Osteoblast (primary cell): ENCODE results near the gene ABHD15. TPM values are rescaled to one million over a fixed set of nuclear protein-coding genes. Genes with fewer than 3 reads are reported as not detected.
A peak's percentile ranks its signal among the peaks of the same experiment; 100 is the strongest.

Experiments
- DNase-seq: peaks from one replicate; pipeline ENCODE4 v3.0.0; 2011; ENCODE audit warnings: low spot score, mixed read lengths; ENCODE audit not compliant: insufficient read length; ENCODE audit errors: missing footprints
- H2AFZ ChIP-seq: 2 replicates; pipeline ENCODE4 v1.6.0; 2011; ENCODE audit warnings: mild to moderate bottlenecking, low read length
- H3K27ac ChIP-seq: 2 replicates; pipeline ENCODE4 v1.5.1; 2011; ENCODE audit warnings: mild to moderate bottlenecking, low read depth, low read length, moderate library complexity
- H3K27me3 ChIP-seq: 2 replicates; pipeline ENCODE4 v1.6.0; 2012; ENCODE audit warnings: mild to moderate bottlenecking, control low read depth, inconsistent platforms, low read length, moderate library complexity; ENCODE audit not compliant: insufficient read depth
- H3K36me3 ChIP-seq: 2 replicates; pipeline ENCODE4 v1.5.1; 2011; ENCODE audit warnings: mild to moderate bottlenecking, low read length, control low read depth, moderate library complexity; ENCODE audit not compliant: insufficient read depth
- H3K4me1 ChIP-seq: 2 replicates; pipeline ENCODE4 v1.5.1; 2011; ENCODE audit warnings: mild to moderate bottlenecking, low read length, control low read depth, moderate library complexity; ENCODE audit not compliant: insufficient read depth
- H3K4me2 ChIP-seq: 2 replicates; pipeline ENCODE4 v1.6.0; 2011; ENCODE audit warnings: mild to moderate bottlenecking, low read length; ENCODE audit not compliant: insufficient read depth
- H3K4me3 ChIP-seq: fragments of 200-600 bp; sonication (generic); 3 replicates; pipeline ENCODE4 v1.5.1; 2012; ENCODE audit warnings: mild to moderate bottlenecking, low read length, inconsistent platforms; ENCODE audit not compliant: insufficient read depth
- H3K79me2 ChIP-seq: 2 replicates; pipeline ENCODE4 v1.6.0; 2012; ENCODE audit warnings: mild to moderate bottlenecking, low read length, control low read depth, inconsistent platforms; ENCODE audit not compliant: insufficient read depth
- H3K9me3 ChIP-seq: 2 replicates; pipeline ENCODE4 v1.5.1; 2011; ENCODE audit warnings: low read depth, low read length, control low read depth
- H4K20me1 ChIP-seq: 2 replicates; pipeline ENCODE4 v1.6.0; 2012; ENCODE audit warnings: mild to moderate bottlenecking, low read length, control low read depth; ENCODE audit not compliant: insufficient read depth
- total RNA-seq: library from RNA; depleted of rRNA; stranded (reverse); fragments of >200 nt; gene quantifications from 2 replicates; pipeline ENCODE4 v1.2.3, GENCODE V29; 2012
- TF ChIP-seq, protein P1 (sequence below): IDR thresholded peaks from 2 replicates; pipeline ENCODE4 v1.5.1; 2011; ENCODE audit warnings: mild to moderate bottlenecking, low read depth, low read length, moderate library complexity; ENCODE audit errors: extremely low read depth

ABHD15 gene
- total RNA-seq, 1 donor, result 9.4 TPM

DNA sequence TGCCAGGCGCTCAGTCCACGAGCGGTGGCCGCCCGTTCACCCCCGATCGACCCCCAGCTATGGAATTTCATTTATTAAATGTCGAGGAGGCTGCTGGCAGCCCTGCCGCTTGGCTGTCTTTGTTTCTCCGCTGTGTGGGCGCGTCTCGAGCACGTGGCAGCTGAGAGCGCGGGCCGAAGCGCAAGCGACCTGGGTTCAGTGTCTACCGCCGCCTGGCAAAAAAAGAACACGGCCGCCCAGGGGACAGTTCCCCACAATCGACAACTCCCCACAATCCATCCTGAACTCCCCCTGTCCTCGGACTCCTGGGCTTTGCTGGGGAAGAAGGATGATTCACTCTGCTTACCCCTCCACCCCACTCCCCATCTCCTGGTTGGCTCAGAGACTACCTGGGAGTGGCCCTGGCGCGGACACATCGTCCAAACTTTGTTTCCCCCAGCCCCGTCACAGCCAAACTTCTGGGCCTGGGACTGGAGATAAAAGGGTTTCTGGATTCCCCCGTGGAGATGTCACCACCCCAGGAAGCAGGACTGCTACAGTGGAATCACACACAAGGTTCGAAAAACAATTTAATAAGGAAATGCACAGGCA is 24.4 kb upstream of the ABHD15 start:
- no peaks in the 10 kb centered on the region for H3K9me3 ChIP-seq
- H3K4me1 ChIP-seq, result peaks cover 55% of the 10 kb centered on the region
- H3K4me3 ChIP-seq, result peak overlapping the region; percentile 73
- H3K27me3 ChIP-seq, result no peaks in the 10 kb centered on the region
- H2AFZ ChIP-seq, result peak overlapping the region; percentile 95
- peak overlapping the region; percentile 73 for H3K27ac ChIP-seq
- H3K4me2 ChIP-seq, result peak overlapping the region; percentile 93
- TF ChIP-seq, protein P1, sequence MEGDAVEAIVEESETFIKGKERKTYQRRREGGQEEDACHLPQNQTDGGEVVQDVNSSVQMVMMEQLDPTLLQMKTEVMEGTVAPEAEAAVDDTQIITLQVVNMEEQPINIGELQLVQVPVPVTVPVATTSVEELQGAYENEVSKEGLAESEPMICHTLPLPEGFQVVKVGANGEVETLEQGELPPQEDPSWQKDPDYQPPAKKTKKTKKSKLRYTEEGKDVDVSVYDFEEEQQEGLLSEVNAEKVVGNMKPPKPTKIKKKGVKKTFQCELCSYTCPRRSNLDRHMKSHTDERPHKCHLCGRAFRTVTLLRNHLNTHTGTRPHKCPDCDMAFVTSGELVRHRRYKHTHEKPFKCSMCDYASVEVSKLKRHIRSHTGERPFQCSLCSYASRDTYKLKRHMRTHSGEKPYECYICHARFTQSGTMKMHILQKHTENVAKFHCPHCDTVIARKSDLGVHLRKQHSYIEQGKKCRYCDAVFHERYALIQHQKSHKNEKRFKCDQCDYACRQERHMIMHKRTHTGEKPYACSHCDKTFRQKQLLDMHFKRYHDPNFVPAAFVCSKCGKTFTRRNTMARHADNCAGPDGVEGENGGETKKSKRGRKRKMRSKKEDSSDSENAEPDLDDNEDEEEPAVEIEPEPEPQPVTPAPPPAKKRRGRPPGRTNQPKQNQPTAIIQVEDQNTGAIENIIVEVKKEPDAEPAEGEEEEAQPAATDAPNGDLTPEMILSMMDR, result no peak
- H4K20me1 ChIP-seq, result peaks cover 48% of the 10 kb centered on the region
- H3K79me2 ChIP-seq, result peaks cover 27% of the 10 kb centered on the region
- DNase-seq, result peak; percentile 96
- H3K36me3 ChIP-seq, result no peaks in the 10 kb centered on the region

DNA sequence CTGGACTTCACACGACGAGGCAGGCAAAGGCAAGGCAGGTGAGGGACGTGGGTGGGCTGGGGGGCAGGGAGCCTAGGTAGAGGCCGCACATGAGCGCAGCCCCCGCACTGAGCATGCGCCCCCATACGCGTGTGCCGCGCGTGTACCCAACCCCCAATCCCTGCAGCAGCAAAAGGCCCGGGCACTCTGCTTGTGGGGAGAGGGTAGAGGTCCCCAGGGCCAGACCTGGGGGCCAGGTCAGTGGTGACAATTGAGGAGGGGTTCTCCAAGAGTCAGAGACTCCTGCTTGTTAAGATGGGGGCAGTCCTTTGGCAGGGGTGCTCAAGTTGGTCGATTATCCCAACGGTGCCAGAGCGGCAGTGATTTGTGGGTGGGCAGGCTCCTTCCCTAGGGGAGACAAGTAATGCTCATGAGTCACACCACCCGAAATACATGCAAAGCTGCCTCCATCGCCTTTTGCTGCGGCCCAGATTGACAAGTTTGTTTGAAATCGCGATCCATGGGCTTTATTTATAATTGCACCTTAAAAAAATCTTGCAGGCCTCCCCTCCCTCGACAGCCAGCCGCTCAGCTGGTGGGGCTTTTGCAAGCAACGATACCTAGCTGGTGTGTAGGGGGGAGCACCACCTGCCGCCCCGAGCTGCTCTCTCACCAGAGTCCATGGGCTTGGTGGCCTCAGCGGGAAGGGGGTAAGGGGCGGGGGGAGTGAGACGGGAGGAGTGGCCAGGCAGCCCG is 23.7 kb upstream of the ABHD15 start:
- peaks cover 55% of the 10 kb centered on the region for H3K4me1 ChIP-seq
- peak overlapping the region; percentile 93 for H3K4me2 ChIP-seq
- H3K9me3 ChIP-seq, result no peaks in the 10 kb centered on the region
- DNase-seq, result peak; percentile 99
- TF ChIP-seq, protein P1, result no peak
- peak overlapping the region; percentile 73 for H3K27ac ChIP-seq
- peaks cover 47% of the 10 kb centered on the region for H4K20me1 ChIP-seq
- H3K36me3 ChIP-seq, result no peaks in the 10 kb centered on the region
- H2AFZ ChIP-seq, result peak overlapping the region; percentile 95
- peak overlapping the region; percentile 73 for H3K4me3 ChIP-seq
- peaks cover 34% of the 10 kb centered on the region for H3K79me2 ChIP-seq
- no peaks in the 10 kb centered on the region for H3K27me3 ChIP-seq

DNA sequence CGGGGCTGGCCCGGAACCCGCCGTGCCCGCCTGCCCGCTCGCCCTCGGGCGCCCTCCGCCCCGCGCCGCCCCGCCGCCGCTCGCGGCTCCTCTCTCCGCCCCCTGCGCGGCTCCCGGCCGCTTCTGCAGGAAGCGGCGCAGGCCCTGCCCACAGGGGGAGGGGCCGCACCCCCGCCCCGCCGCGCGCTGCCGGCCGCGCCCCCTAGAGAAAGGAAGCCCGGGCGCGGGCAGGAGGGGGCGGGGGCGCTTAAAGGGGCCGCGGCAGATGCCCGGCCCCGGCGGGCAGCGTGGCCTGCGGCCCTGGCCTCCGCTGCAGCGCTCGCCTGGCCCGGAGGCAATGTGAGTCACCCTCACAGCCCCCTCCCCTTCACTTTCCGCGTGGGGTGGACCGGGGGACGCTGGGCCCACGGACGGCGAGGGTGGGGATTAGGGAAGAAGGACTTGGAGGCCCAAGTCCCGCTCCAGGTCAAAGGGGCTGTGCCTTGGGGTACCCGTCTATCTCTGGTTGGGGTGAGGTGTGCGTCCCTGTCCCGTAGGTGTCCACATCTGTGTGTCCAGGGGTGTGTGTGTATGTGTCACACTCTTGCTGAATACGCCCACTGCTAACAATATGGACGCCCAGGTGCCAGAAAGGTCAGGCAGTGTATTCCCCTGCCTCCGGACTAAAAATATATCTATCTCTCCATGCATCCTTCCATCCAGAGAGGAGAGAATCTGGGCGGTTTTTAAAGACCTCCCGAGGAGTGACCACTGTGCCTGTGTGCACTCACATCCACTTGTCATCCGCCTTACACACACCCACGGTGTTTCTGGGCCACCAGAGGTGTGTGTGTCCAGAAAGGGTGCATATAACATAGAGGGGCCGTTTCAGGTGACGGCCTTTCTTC is 22.9 kb upstream of the ABHD15 start, which contains the start of gene GIT1:
Gene GIT1 (minus strand): TSS at position 125 of the 887 bp plus-strand sequence. CDS start 270 bp downstream, outside the sequence.
- Histone ChIP-seq H3K9me3 (no peaks in the 10 kb centered on the region), H3K4me3 (peak within 1 kb of the TSS; percentile 91), H3K36me3 (no peaks in the 10 kb centered on the region), H3K27ac (peak within 1 kb of the TSS; percentile 73), H2AFZ (peak within 1 kb of the TSS; percentile 95), H3K27me3 (no peaks in the 10 kb centered on the region), H3K4me2 (peak within 1 kb of the TSS; percentile 95), H3K4me1 (peaks cover 52% of the 10 kb centered on the region), H4K20me1 (peaks cover 51% of the 10 kb centered on the region), H3K79me2 (peaks cover 42% of the 10 kb centered on the region)
- peak; percentile 100 for DNase-seq
- TF ChIP-seq, protein P1, result no peak
